Left ventricle myocardium inferior (tissue), 1 donor: Measurements from ENCODE around the gene FRMD4A. TPM values are rescaled to one million over a fixed set of nuclear protein-coding genes. Genes with fewer than 3 reads are reported as not detected.

Source experiments
- DNase-seq: peaks from one replicate; pipeline ENCODE4 v3.0.0-alpha.2; 2020
- H3K27ac ChIP-seq: fragments of 200-600 bp; replicated peaks from 2 replicates; pipeline ENCODE4 v1.8.0; 2021
- H3K27me3 ChIP-seq: fragments of 200-600 bp; 2 replicates; pipeline ENCODE4 v1.8.0; 2021; ENCODE audit warnings: low read depth
- H3K36me3 ChIP-seq: fragments of 200-600 bp; 2 replicates; pipeline ENCODE4 v1.8.0; 2021
- H3K4me1 ChIP-seq: fragments of 200-600 bp; 2 replicates; pipeline ENCODE4 v1.8.0; 2021
- H3K4me3 ChIP-seq: fragments of 200-600 bp; 2 replicates; pipeline ENCODE4 v1.8.0; 2021; ENCODE audit warnings: mild to moderate bottlenecking, moderate library complexity
- H3K9me3 ChIP-seq: fragments of 200-600 bp; replicated peaks from 2 replicates; pipeline ENCODE4 v1.8.0; 2021
- intact Hi-C: fragments of 100-400 bp; cut with micrococcal nuclease; formaldehyde crosslinking; loops from one replicate; pipeline ENCODE4 v1.11.0; 2022
- total RNA-seq: library from RNA; stranded (reverse); fragmentation: NEBNext Ultra II Directional; extraction: Animal tissue kit (Norgen Biotek cat#: 25700); gene quantifications from one replicate; pipeline ENCODE4 v1.2.1, GENCODE V29; 2021
- TF ChIP-seq, protein P1 (sequence below): fragments of 200-600 bp; IDR thresholded peaks from 2 replicates; pipeline ENCODE4 v1.8.0; 2021; ENCODE audit warnings: antibody characterized with exemption, mild to moderate bottlenecking, borderline replicate concordance
- donor health status: DM: no; HTN: yes; CAD: no; lungs with severe emphysema.

FRMD4A gene
- total RNA-seq, 1 donor from 2014 or later = 26.1 TPM

GRCh38 chr10:14329746-14330173 is 964 bp downstream of the FRMD4A start:
- peaks cover 94% of the 10 kb centered on the region for H3K27me3 ChIP-seq
- H3K27ac ChIP-seq = no peak overlapping the region

GRCh38 chr10:14328881-14329672 is 1.6 kb downstream of the FRMD4A start:
- intact Hi-C loops = no loop called here
- Histone ChIP-seq H3K27me3 (peaks cover 94% of the 10 kb centered on the region), H3K9me3 (no peaks in the 10 kb centered on the region), H3K36me3 (no peaks in the 10 kb centered on the region), H3K27ac (no peak overlapping the region), H3K4me3 (no peak overlapping the region), H3K4me1 (no peaks in the 10 kb centered on the region)
- TF ChIP-seq, protein P1, sequence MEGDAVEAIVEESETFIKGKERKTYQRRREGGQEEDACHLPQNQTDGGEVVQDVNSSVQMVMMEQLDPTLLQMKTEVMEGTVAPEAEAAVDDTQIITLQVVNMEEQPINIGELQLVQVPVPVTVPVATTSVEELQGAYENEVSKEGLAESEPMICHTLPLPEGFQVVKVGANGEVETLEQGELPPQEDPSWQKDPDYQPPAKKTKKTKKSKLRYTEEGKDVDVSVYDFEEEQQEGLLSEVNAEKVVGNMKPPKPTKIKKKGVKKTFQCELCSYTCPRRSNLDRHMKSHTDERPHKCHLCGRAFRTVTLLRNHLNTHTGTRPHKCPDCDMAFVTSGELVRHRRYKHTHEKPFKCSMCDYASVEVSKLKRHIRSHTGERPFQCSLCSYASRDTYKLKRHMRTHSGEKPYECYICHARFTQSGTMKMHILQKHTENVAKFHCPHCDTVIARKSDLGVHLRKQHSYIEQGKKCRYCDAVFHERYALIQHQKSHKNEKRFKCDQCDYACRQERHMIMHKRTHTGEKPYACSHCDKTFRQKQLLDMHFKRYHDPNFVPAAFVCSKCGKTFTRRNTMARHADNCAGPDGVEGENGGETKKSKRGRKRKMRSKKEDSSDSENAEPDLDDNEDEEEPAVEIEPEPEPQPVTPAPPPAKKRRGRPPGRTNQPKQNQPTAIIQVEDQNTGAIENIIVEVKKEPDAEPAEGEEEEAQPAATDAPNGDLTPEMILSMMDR = no peak
- DNase-seq = no peak

More at GRCh38 chr10:14329746-14330173, 964 bp downstream of the FRMD4A start:
- TF ChIP-seq, protein P1 = no peak
- H3K36me3 ChIP-seq = no peaks in the 10 kb centered on the region
- no peaks in the 10 kb centered on the region for H3K9me3 ChIP-seq
- H3K4me3 ChIP-seq = no peak overlapping the region
- no peak for DNase-seq
- no peaks in the 10 kb centered on the region for H3K4me1 ChIP-seq
- intact Hi-C loops = no loop called here

DNA sequence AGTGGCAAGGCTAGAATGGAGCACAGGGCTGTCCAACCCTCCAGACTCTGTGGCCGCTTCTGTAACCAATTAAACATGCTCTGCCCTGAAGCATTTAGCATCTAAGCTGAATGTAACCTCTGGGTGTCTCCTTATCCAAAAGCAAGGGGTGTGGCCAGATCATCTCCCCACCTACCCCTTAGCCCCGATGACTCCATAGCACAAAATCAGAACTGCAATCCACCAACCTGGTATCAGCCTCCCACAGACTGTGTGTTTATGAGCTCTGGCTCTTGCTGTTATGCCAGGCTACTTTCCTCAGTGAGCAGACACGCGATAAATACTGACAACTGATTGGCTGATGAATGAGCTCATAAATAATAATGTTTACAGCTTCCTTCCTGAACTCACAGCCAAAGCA is 3.2 kb downstream of the FRMD4A start:
- no peaks in the 10 kb centered on the region for H3K4me1 ChIP-seq
- H3K4me3 ChIP-seq = no peak overlapping the region
- H3K36me3 ChIP-seq = no peaks in the 10 kb centered on the region
- no peaks in the 10 kb centered on the region for H3K9me3 ChIP-seq
- TF ChIP-seq, protein P1 = no peak
- no peak overlapping the region for H3K27ac ChIP-seq
- peaks cover 85% of the 10 kb centered on the region for H3K27me3 ChIP-seq
- intact Hi-C loops = no loop called here
- DNase-seq = no peak

DNA sequence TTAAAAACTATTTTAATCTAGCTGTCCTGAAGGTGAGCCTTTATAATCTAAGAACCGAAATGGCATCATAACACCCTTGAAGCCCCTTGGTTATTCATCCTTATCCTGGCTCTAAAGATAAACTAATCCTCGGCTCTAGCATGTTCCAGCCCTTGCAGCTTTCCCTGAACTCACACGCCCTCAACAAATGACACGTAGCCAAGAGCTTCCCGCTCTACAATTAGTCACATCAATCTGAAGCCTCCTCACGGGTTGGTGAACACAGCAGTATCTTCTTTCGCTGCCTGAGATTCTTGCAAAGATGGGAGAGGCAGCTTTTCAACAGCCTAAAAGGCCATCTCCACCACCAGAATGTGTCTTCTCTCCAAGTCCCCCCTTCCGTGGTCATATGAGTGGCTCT is 4.1 kb downstream of the FRMD4A start:
- Histone ChIP-seq H3K27me3 (peaks cover 75% of the 10 kb centered on the region), H3K36me3 (no peaks in the 10 kb centered on the region), H3K27ac (no peak overlapping the region), H3K4me1 (no peaks in the 10 kb centered on the region), H3K4me3 (no peak overlapping the region), H3K9me3 (no peaks in the 10 kb centered on the region)
- no peak for DNase-seq
- TF ChIP-seq, protein P1 = no peak
- intact Hi-C loops = no loop called here

GRCh38 chr10:14325325-14325955 is 5.3 kb downstream of the FRMD4A start:
- Histone ChIP-seq H3K4me1 (no peaks in the 10 kb centered on the region), H3K4me3 (no peak overlapping the region), H3K27me3 (peaks cover 69% of the 10 kb centered on the region), H3K9me3 (no peaks in the 10 kb centered on the region), H3K27ac (no peak overlapping the region), H3K36me3 (no peaks in the 10 kb centered on the region)
- peak; percentile 22 for DNase-seq
- TF ChIP-seq, protein P1 = peak; percentile 49
- intact Hi-C loops = no loop called here
